Measurements from ENCODE around the gene UGT1A1. TPM values are rescaled to one million over a fixed set of nuclear protein-coding genes. Genes with fewer than 3 reads are reported as not detected.
"Not testable (repeated sequence)": the region's sequence is repeated elsewhere in the genome, so short reads cannot be mapped to it uniquely, and the experiment has no call there.

Gene UGT1A1
- total and polyA plus RNA-seq, 2 of the 13 experiments (the other 11 are each of a cell fraction or from before 2014, with no cell fraction given): 0.69 to 0.75 TPM

- H3K27ac ChIP-seq (ENCODE audit: extremely low read length, insufficient read depth, low read length); FAIRE-seq; H2AFZ ChIP-seq (ENCODE audit: low read length); H3K4me2 ChIP-seq (ENCODE audit: low read depth, low read length); H3K36me3 ChIP-seq (replicated peaks in 1 of 2; ENCODE audit: control insufficient read depth in 1 of 2, insufficient read depth in 2 of 2, low read length in 2 of 2); H3K9ac ChIP-seq (ENCODE audit: insufficient read depth, low read depth, low read length); intact Hi-C loops (cut with micrococcal nuclease; ENCODE audit: unreplicated experiment); DNase-seq (ENCODE audit: low spot score); in situ Hi-C loops (cut with HindIII; ENCODE audit: extremely low pct_ligation_motif_present, low pct_unique_long_range_greater_than_20kb); POLR2A ChIA-PET; H3K79me2 ChIP-seq (ENCODE audit: insufficient read depth, low read length); ATAC-seq; H3K4me3 ChIP-seq (replicated peaks in 1 of 3; ENCODE audit: insufficient read depth in 1 of 3, low read depth in 2 of 3, low read length in 3 of 3); BruUV-seq (replicated peaks); CTCF ChIA-PET (ENCODE audit: low intra/inter-chr PET ratio, low total read pairs); H4K20me1 ChIP-seq (ENCODE audit: insufficient read depth, low read length): not testable (repeated sequence)
- Histone ChIP-seq H3K4me1 (ENCODE audit: insufficient read depth, low read length) (peaks cover 13% of the 10 kb centered on the region), H3K27me3 (ENCODE audit: control insufficient read depth in 1 of 2, insufficient read depth in 2 of 2, low read length in 2 of 2) (peaks cover 4 to 87% of the 10 kb centered on the region in 2 experiments; a peak in 4 of 5 replicates), H3K9me3 (ENCODE audit: low read length) (peaks cover 30% of the 10 kb centered on the region)
- 61% methylated on average over 2 of the region's 2 CpGs for WGBS (ENCODE audit: low lambda C conversion rate)
These were observed 8.7 kb upstream of the UGT1A1 start for GRCh38 chr2:233751212-233752009.

GRCh38 chr2:233754872-233755611 is 5.0 kb upstream of the UGT1A1 start:
- Histone ChIP-seq H3K27me3 (ENCODE audit: control insufficient read depth in 1 of 2, insufficient read depth in 2 of 2, low read length in 2 of 2) (peaks cover 7 to 78% of the 10 kb centered on the region in 2 experiments; a peak in 4 of 5 replicates), H4K20me1 (ENCODE audit: insufficient read depth, low read length) (no peaks in the 10 kb centered on the region), H3K9me3 (ENCODE audit: low read length) (peaks cover 23% of the 10 kb centered on the region), H3K27ac (ENCODE audit: extremely low read length, insufficient read depth, low read length) (no peak overlapping the region), H3K4me2 (ENCODE audit: low read depth, low read length) (no peak overlapping the region), H3K79me2 (ENCODE audit: insufficient read depth, low read length) (no peaks in the 10 kb centered on the region), H3K4me3 (replicated peaks in 1 of 3; ENCODE audit: insufficient read depth in 1 of 3, low read depth in 2 of 3, low read length in 3 of 3) (no peak overlapping the region), H3K4me1 (ENCODE audit: insufficient read depth, low read length) (peaks cover 41% of the 10 kb centered on the region), H3K9ac (ENCODE audit: insufficient read depth, low read depth, low read length) (no peak overlapping the region), H2AFZ (ENCODE audit: low read length) (no peak overlapping the region), H3K36me3 (replicated peaks in 1 of 2; ENCODE audit: control insufficient read depth in 1 of 2, insufficient read depth in 2 of 2, low read length in 2 of 2) (no peaks in the 10 kb centered on the region)
- ChIA-PET POLR2A (no interaction called here), CTCF (ENCODE audit: low intra/inter-chr PET ratio, low total read pairs) (no interaction called here)
- FAIRE-seq: no peak
- intact Hi-C loops (cut with micrococcal nuclease; ENCODE audit: unreplicated experiment) (no loop called here), in situ Hi-C loops (cut with HindIII; ENCODE audit: extremely low pct_ligation_motif_present, low pct_unique_long_range_greater_than_20kb) (no loop called here)
- ATAC-seq: no peak
- TF ChIP-seq ZNF687 (CRISPR knock-in tag; IDR thresholded peaks at IDR 0.05): 0 out of 2 replicates have a peak, but pooled peaks have one; percentile 23
- TF ChIP-seq CEBPG (CRISPR knock-in tag; IDR thresholded peaks at IDR 0.05): no peak
- BruUV-seq (replicated peaks): no TSS peak
- no peak for DNase-seq (ENCODE audit: low spot score)
- 96% methylated on average over 38 of the region's 44 CpGs for WGBS (ENCODE audit: low lambda C conversion rate)
